NCI-H526 treated with DMSO at 0.1 percent for 48 hours (cell line): ENCODE data around the gene COL13A1.
A peak's percentile ranks its signal among the peaks of the same experiment; 100 is the strongest.

Source experiments
- DNase-seq: peaks from one replicate; lab custom pipeline; 2025; lab: John Stamatoyannopoulos, UW

COL13A1 gene

GRCh38 chr10:69801434-69802315 is at the start of gene COL13A1:
Gene COL13A1, plus strand, starts transcription at chr10:69801906. Its CDS starts 518 bp downstream, at chr10:69802424.
- DNase-seq, result peak; percentile 39

GRCh38 chr10:69752479-69752878 is 49.2 kb upstream of the COL13A1 start:
- no peak for DNase-seq

- no peak for DNase-seq
Observed at GRCh38 chr10:69756279-69756678, 45.4 kb upstream of the COL13A1 start.

- no peak for DNase-seq
Observed at GRCh38 chr10:69757206-69757552, 44.5 kb upstream of the COL13A1 start.

GRCh38 chr10:69757553-69758309 is 44.0 kb upstream of the COL13A1 start:
- DNase-seq, result no peak

GRCh38 chr10:69758310-69758728 is 43.4 kb upstream of the COL13A1 start:
- DNase-seq, result no peak

- no peak for DNase-seq
Observed at GRCh38 chr10:69759641-69760040, 42.1 kb upstream of the COL13A1 start.

- DNase-seq, result no peak
Observed at GRCh38 chr10:69760072-69760471, 41.6 kb upstream of the COL13A1 start.

GRCh38 chr10:69761320-69761719 is 40.4 kb upstream of the COL13A1 start:
- DNase-seq, result no peak

- no peak for DNase-seq
Observed at GRCh38 chr10:69766161-69766910, 35.4 kb upstream of the COL13A1 start.

- no peak for DNase-seq
Observed at GRCh38 chr10:69767793-69768192, 33.9 kb upstream of the COL13A1 start.

- no peak for DNase-seq
Observed at GRCh38 chr10:69768386-69768785, 33.3 kb upstream of the COL13A1 start.

- DNase-seq, result no peak
Observed at GRCh38 chr10:69769395-69769992, 32.2 kb upstream of the COL13A1 start.

- no peak for DNase-seq
Observed at GRCh38 chr10:69772933-69773704, 28.6 kb upstream of the COL13A1 start.

GRCh38 chr10:69774596-69774995 is 27.1 kb upstream of the COL13A1 start:
- no peak for DNase-seq

GRCh38 chr10:69780077-69780476 is 21.6 kb upstream of the COL13A1 start:
- DNase-seq, result no peak

- no peak for DNase-seq
Observed at GRCh38 chr10:69781576-69781975, 20.1 kb upstream of the COL13A1 start.

- DNase-seq, result no peak
Observed at GRCh38 chr10:69783515-69783914, 18.2 kb upstream of the COL13A1 start.

- DNase-seq, result no peak
Observed at GRCh38 chr10:69786791-69787190, 14.9 kb upstream of the COL13A1 start.

- DNase-seq, result no peak
Observed at GRCh38 chr10:69787681-69788080, 14.0 kb upstream of the COL13A1 start.

GRCh38 chr10:69789164-69789576 is 12.5 kb upstream of the COL13A1 start:
- no peak for DNase-seq
